ENCODE results near the gene OGFOD3. TPM values are rescaled to one million over a fixed set of nuclear protein-coding genes. Genes with fewer than 3 reads are reported as not detected.

The OGFOD3 gene
- total RNA-seq, 2 donors from 2014 or later = 23.3 to 40.8 TPM

DNA sequence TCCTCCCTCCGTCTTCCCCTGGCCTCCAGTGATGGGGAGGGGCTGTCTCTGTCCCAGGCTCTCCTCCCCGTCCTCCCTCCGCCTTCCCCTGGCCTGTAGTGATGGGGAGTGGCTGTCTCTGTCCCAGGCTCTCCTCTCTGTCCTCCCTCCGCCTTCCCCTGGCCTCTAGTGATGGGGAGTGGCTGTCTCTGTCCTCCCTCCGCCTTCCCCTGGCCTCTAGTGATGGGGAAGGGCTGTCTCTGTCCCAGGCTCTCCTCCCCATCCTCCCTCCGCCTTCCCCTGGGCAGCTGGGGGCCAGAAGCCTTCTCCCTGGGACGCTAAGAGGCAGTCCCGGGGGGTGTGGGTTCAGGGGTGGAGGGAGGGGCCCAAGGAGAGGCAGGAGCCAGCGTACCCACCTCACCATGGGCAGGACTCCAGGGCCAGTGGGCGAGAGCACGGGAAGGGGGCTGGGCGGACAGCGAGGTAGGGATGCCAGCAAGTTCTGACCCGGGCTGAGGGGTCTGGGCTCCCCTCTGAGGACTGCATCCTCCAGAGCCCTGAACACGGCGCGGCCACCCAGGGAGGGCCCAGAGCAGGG, 32.0 kb downstream of the OGFOD3 start:
- no peaks in the 10 kb centered on the region for H3K36me3 ChIP-seq
- H3K9me3 ChIP-seq = no peaks in the 10 kb centered on the region
- intact Hi-C loops (cut with DNase I) = no loop called here
- DNase-seq = no peak
- H3K27me3 ChIP-seq = peaks cover 25% of the 10 kb centered on the region
- TF ChIP-seq, protein P1, sequence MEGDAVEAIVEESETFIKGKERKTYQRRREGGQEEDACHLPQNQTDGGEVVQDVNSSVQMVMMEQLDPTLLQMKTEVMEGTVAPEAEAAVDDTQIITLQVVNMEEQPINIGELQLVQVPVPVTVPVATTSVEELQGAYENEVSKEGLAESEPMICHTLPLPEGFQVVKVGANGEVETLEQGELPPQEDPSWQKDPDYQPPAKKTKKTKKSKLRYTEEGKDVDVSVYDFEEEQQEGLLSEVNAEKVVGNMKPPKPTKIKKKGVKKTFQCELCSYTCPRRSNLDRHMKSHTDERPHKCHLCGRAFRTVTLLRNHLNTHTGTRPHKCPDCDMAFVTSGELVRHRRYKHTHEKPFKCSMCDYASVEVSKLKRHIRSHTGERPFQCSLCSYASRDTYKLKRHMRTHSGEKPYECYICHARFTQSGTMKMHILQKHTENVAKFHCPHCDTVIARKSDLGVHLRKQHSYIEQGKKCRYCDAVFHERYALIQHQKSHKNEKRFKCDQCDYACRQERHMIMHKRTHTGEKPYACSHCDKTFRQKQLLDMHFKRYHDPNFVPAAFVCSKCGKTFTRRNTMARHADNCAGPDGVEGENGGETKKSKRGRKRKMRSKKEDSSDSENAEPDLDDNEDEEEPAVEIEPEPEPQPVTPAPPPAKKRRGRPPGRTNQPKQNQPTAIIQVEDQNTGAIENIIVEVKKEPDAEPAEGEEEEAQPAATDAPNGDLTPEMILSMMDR (IDR thresholded peaks at IDR 0.05) = no peak
- H3K4me3 ChIP-seq = no peak overlapping the region
- H3K27ac ChIP-seq = no peak overlapping the region
- no peaks in the 10 kb centered on the region for H3K4me1 ChIP-seq
- H3K9ac ChIP-seq (ENCODE audit: low read depth in 2 of 2, low read length in 2 of 2) = no peak overlapping the region

DNA sequence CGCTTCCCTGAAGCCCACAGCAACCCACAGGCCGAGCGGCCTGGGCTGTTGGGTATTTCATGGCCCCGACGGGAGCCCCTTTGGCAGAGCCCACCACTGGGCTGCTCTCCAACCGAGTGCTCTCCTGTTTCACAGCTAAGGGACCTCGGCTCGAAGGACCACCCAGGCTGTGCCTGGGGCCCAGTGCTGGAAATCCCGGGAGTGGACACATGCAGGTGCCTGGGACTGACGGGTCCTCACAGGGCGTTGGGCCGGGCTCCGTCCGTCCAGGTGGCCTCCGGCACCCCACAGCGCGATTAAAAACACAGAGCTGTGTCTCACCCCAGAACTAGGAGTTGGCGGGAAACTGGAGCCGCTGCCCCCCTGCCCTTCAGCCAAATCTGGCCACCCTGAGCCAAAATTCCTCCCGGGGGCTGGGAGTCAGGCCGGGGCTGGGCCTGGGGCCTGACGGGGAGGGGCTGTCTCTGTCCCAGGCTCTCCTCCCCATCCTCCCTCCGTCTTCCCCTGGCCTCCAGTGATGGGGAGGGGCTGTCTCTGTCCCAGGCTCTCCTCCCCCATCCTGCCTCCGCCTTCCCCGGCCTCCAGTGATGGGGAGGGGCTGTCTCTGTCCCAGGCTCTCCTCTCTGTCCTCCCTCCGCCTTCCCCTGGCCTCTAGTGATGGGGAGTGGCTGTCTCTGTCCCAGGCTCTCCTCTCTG, 32.7 kb downstream of the OGFOD3 start:
- intact Hi-C loops (cut with DNase I) = no loop called here
- no peak overlapping the region for H3K9ac ChIP-seq (ENCODE audit: low read depth in 2 of 2, low read length in 2 of 2)
- no peaks in the 10 kb centered on the region for H3K36me3 ChIP-seq
- no peak overlapping the region for H3K27ac ChIP-seq
- no peaks in the 10 kb centered on the region for H3K9me3 ChIP-seq
- TF ChIP-seq, protein P1 (IDR thresholded peaks at IDR 0.05) = no peak
- peaks cover 25% of the 10 kb centered on the region for H3K27me3 ChIP-seq
- DNase-seq = no peak
- no peaks in the 10 kb centered on the region for H3K4me1 ChIP-seq
- H3K4me3 ChIP-seq = no peak overlapping the region

DNA sequence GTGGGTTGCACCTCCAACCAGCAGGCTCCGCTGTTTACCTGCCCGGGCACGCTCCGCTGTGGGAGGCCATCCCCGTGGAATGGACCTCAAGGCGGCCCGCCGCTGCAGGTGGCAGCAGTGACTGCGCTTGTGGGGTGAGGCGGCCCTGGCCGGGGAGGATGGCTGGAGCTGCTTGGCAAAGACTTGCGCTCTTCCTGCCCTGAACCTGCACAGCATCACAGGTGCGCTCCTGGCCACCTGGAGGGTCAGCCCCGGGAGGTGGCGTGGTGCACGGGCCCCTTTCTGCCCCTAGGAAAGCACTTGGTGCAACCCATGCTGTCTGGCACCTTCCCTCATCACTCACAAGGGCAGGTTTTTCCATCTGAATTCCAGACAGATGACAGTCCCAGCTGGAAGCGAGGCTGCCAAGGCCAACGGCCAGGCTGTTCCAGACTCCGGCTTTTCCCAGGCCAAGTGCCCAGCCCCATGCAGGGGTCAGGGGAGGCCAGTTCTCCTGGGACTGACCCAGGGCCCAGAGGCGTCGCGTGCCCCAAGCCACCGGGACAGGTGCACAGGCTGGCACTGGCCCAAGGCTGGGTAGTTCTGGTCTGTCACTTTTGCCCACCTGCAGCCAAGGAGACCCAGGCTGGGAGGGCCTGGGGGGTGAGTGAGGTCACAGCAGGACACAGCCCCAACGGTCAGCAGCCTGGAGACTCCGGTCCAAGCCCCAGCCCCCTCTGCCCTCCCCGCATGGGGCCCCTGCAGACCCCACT, 33.5 kb downstream of the OGFOD3 start:
- DNase-seq = no peak
- peaks cover 25% of the 10 kb centered on the region for H3K27me3 ChIP-seq
- TF ChIP-seq, protein P1 (IDR thresholded peaks at IDR 0.05) = no peak
- intact Hi-C loops (cut with DNase I) = no loop called here
- H3K36me3 ChIP-seq = no peaks in the 10 kb centered on the region
- H3K9ac ChIP-seq (ENCODE audit: low read depth in 2 of 2, low read length in 2 of 2) = no peak overlapping the region
- no peak overlapping the region for H3K27ac ChIP-seq
- no peaks in the 10 kb centered on the region for H3K4me1 ChIP-seq
- no peak overlapping the region for H3K4me3 ChIP-seq
- H3K9me3 ChIP-seq = no peaks in the 10 kb centered on the region

GRCh38 chr17:82384051-82384729, 34.2 kb downstream of the OGFOD3 start:
- H3K27me3 ChIP-seq = peaks cover 25% of the 10 kb centered on the region

DNA sequence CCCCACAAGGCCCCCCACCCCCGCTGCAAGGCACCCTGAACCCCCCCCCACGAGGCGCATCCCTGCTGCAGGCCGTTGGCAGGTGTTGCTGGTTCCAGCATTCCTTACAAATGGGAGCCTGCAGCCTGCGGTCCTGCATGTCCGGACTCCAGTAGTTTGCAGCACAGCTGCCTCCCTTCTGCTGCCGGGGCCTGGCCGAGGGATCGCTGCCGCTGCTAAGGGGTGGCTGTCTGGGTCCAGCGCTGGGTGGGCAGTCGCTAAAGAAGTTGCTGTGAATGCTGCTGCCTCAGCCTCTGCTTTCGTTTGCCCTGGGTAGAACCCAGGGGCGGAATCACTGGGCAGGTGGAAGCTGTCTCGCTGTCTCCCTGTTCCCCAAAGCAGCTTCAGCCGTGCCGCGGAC, 35.0 kb downstream of the OGFOD3 start:
- Histone ChIP-seq H3K27me3 (peaks cover 25% of the 10 kb centered on the region), H3K9me3 (no peaks in the 10 kb centered on the region), H3K27ac (no peak overlapping the region), H3K4me3 (no peak overlapping the region), H3K9ac (ENCODE audit: low read depth in 2 of 2, low read length in 2 of 2) (no peak overlapping the region), H3K4me1 (no peaks in the 10 kb centered on the region), H3K36me3 (no peaks in the 10 kb centered on the region)
- intact Hi-C loops (cut with DNase I) = no loop called here
- DNase-seq = no peak
- TF ChIP-seq, protein P1 (IDR thresholded peaks at IDR 0.05) = no peak

More at GRCh38 chr17:82384051-82384729, 34.2 kb downstream of the OGFOD3 start:
- TF ChIP-seq, protein P1 (IDR thresholded peaks at IDR 0.05) = no peak
- no peak overlapping the region for H3K4me3 ChIP-seq
- no peak overlapping the region for H3K27ac ChIP-seq
- intact Hi-C loops (cut with DNase I) = no loop called here
- no peaks in the 10 kb centered on the region for H3K9me3 ChIP-seq
- no peak for DNase-seq
- no peaks in the 10 kb centered on the region for H3K4me1 ChIP-seq
- no peaks in the 10 kb centered on the region for H3K36me3 ChIP-seq
- no peak overlapping the region for H3K9ac ChIP-seq (ENCODE audit: low read depth in 2 of 2, low read length in 2 of 2)

Measured in colonic mucosa (tissue), 4 donors.